Brain microvascular endothelial cell (primary cell): Measurements from ENCODE around the gene KPNA1.

Experiments used
- DNase-seq: peaks from one replicate; pipeline ENCODE4 v3.0.0-alpha.2; 2020
- H3K27ac ChIP-seq: fragments of 250-450 bp; sonication (Bioruptor Pico); 2 replicates; pipeline ENCODE4 v1.5.1; 2020; ENCODE audit warnings: mild to moderate bottlenecking, moderate library complexity
- H3K27me3 ChIP-seq: fragments of 250-450 bp; sonication (Bioruptor Pico); replicated peaks from 2 replicates; pipeline ENCODE4 v1.5.1; 2020; ENCODE audit warnings: mild to moderate bottlenecking
- H3K36me3 ChIP-seq: fragments of 250-450 bp; sonication (Bioruptor Pico); replicated peaks from 2 replicates; pipeline ENCODE4 v1.5.1; 2020; ENCODE audit warnings: mild to moderate bottlenecking
- H3K4me3 ChIP-seq: 2 replicates; pipeline ENCODE4 v1.5.1; 2011; ENCODE audit warnings: low read depth, mild to moderate bottlenecking, control low read depth, low read length, moderate library complexity
- CTCF ChIP-seq: IDR thresholded peaks from 2 replicates; pipeline ENCODE4 v1.5.1; 2011; ENCODE audit warnings: low read depth, mild to moderate bottlenecking, moderate library complexity, low read length, control low read depth, inconsistent platforms; ENCODE audit errors: missing control alignments
- in situ Hi-C: cut with HindIII; loops from 2 replicates; pipeline ENCODE4 v1.10.0; 2017; ENCODE audit warnings: low sequenced_read_pairs, low pct_ligation_motif_present

The KPNA1 gene

GRCh38 chr3:122391681-122392446 is 122.9 kb downstream of the KPNA1 start:
- TF ChIP-seq CTCF = no peak
- Histone ChIP-seq H3K36me3 (no peaks in the 10 kb centered on the region), H3K27me3 (no peaks in the 10 kb centered on the region), H3K27ac (no peak overlapping the region), H3K4me3 (no peak overlapping the region)
- in situ Hi-C loops = no loop called here
- DNase-seq = no peak

DNA sequence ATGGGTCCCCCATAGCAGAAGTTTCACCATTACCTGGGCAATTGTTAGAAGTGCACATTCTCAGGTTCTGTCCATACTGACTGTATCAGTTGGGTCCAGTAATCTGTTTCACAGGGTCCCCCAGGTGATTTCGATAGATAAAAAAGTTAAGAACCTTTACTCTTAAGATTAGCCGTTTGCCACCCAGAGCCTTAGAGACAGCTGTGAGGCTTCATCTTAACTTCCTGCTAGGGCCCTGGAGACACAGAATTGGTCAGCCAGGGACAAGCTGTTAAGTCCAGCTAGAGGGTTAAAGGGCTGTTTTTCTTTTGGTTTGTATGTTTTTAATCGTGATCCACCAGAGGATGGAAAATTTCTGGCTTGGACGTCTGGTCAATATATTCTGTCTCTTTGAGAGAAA is 124.1 kb downstream of the KPNA1 start:
- TF ChIP-seq CTCF = no peak
- DNase-seq = no peak
- Histone ChIP-seq H3K36me3 (no peaks in the 10 kb centered on the region), H3K27me3 (no peaks in the 10 kb centered on the region), H3K4me3 (no peak overlapping the region), H3K27ac (no peak overlapping the region)
- in situ Hi-C loops = no loop called here

GRCh38 chr3:122389892-122390291 is 124.8 kb downstream of the KPNA1 start:
- no peak overlapping the region for H3K4me3 ChIP-seq
- no peak for TF ChIP-seq CTCF
- DNase-seq = no peak
- H3K27ac ChIP-seq = no peak overlapping the region
- H3K36me3 ChIP-seq = no peaks in the 10 kb centered on the region
- H3K27me3 ChIP-seq = no peaks in the 10 kb centered on the region
- in situ Hi-C loops = no loop called here

DNA sequence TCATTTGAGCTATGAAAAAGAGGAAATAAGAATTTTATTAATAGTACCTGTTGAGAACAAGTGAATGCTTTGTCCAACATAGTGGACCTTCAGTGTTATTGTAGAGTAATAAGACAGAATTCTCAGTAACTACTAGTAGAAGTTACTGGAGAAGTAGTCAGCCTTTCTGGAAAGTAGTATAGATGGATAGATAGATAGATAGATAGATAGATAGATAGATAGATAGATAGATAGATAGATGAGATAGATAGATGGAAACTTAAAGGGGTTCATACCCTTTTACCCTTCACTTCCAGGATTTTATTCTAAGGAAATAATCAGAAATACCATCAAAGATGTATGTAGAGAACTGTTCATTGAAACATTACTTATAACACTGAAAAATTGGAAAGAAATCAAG is 125.5 kb downstream of the KPNA1 start:
- DNase-seq = no peak
- Histone ChIP-seq H3K27ac (no peak overlapping the region), H3K36me3 (no peaks in the 10 kb centered on the region), H3K27me3 (no peaks in the 10 kb centered on the region), H3K4me3 (no peak overlapping the region)
- in situ Hi-C loops = no loop called here
- TF ChIP-seq CTCF = no peak

DNA sequence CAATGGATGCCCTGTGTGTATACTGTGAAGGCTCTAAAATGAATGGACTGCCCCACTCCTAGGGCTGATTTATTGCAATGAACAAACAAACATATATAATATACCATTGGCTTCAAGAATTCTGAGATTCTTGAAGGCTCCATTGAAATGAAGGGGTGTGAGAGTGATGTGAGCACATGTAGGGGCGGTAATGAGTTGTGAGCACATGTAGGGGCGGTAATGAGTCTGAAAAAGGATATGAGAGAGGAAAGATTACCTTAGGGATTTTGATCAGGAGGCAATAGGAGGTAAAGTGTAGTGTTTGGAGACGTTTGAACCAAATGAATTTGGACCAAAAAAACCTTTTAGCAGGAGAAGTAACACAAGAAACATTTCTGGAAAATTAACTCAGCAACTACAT is 127.0 kb downstream of the KPNA1 start:
- in situ Hi-C loops = no loop called here

More for the DNA sequence above, 127.0 kb downstream of the KPNA1 start:
- H3K27me3 ChIP-seq = no peaks in the 10 kb centered on the region
- no peak for DNase-seq
- no peak overlapping the region for H3K4me3 ChIP-seq
- H3K27ac ChIP-seq = no peak overlapping the region
- no peak for TF ChIP-seq CTCF
- H3K36me3 ChIP-seq = no peaks in the 10 kb centered on the region
